Large intestine (tissue), 3 donors: ENCODE data around the gene DYSF. TPM values are rescaled to one million over a fixed set of nuclear protein-coding genes. Genes with fewer than 3 reads are reported as not detected.

Source experiments
- DNase-seq, 2 donors: peaks; one replicate each; pipeline versions ENCODE4 v3.0.0 to v3.0.0-alpha.2; 2013
- H3K27ac ChIP-seq: one replicate; pipeline ENCODE4 v1.5.1; 2013; ENCODE audit warnings: low read length
- H3K27me3 ChIP-seq: 2 replicates; pipeline ENCODE4 v1.6.1; 2013; ENCODE audit warnings: low read length; ENCODE audit not compliant: control insufficient read depth, insufficient read depth
- H3K36me3 ChIP-seq: 2 replicates; pipeline ENCODE4 v1.6.1; 2013; ENCODE audit warnings: low read length; ENCODE audit not compliant: control insufficient read depth, insufficient read depth
- H3K4me1 ChIP-seq: one replicate; pipeline ENCODE4 v1.6.1; 2013; ENCODE audit warnings: low read length; ENCODE audit not compliant: control insufficient read depth, insufficient read depth
- H3K4me3 ChIP-seq: one replicate; pipeline ENCODE4 v1.5.1; 2013; ENCODE audit warnings: low read length
- H3K9me3 ChIP-seq: one replicate; pipeline ENCODE4 v1.6.1; 2013; ENCODE audit warnings: mild to moderate bottlenecking, low read depth, low read length, moderate library complexity; ENCODE audit not compliant: control insufficient read depth
- WGBS: methylation state at CpG from one replicate; pipeline ENCODE4 v1.1.5; 2013; ENCODE audit warnings: low lambda C conversion rate; ENCODE audit not compliant: insufficient coverage; 5-methylcytosine and 5-hydroxymethylcytosine counted together
- polyA plus RNA-seq: library from polyadenylated mRNA; unstranded; fragments of 120-200 nt; gene quantifications from one replicate; pipeline ENCODE4 v1.2.1, GENCODE V29; 2013

The DYSF gene
- polyA plus RNA-seq, 1 donor, result 6.3 TPM

DNA sequence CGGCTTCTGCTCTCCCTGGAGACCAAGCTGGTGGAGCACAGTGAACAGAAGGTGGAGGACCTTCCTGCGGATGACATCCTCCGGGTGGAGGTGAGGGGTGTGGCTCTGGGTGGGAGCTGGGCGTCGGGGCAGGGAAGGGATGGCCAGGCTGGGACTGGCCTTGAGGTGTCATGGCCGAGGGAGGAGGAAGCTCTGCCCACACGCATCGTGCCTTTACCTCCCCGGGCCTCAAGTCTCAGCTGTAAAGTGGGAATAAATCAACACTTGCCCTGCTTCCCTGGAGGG, 98.2 kb downstream of the DYSF start:
- Histone ChIP-seq H3K9me3 (peaks cover 2% of the 10 kb centered on the region), H3K4me1 (peaks cover 18% of the 10 kb centered on the region), H3K36me3 (no peaks in the 10 kb centered on the region), H3K4me3 (no peak overlapping the region), H3K27me3 (peaks cover 5% of the 10 kb centered on the region), H3K27ac (no peak overlapping the region)
- no peak for DNase-seq
- whole genome bisulfite sequencing, result 100% methylated on average over 1 of the region's 9 CpGs

DNA sequence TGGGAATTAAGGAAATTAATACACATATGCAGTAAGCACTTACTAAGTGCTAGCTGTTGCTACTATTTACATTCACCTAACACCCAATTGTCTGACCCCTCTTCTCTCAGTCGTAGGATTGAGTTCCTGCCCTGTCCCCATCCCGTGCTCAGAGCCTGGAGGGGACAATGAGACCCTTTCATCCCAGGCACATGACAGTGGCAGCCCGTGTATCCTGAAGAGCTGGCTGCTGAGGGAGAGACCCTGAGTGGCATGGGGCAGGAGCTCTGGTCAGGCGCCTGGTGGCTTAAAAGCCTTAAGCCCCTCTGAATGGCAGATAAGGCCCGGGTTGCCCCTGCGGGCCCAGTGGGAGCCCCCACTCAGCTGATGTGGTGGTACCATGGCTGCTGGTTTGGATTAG, 99.0 kb downstream of the DYSF start:
- Histone ChIP-seq H3K27me3 (no peaks in the 10 kb centered on the region), H3K4me3 (no peak overlapping the region), H3K4me1 (peaks cover 18% of the 10 kb centered on the region), H3K27ac (no peak overlapping the region), H3K9me3 (no peaks in the 10 kb centered on the region), H3K36me3 (no peaks in the 10 kb centered on the region)
- DNase-seq, result no peak
- WGBS, result no CpG with 5 or more reads among the region's 6 CpGs

- no CpG with 5 or more reads among the region's 15 CpGs for WGBS
- Histone ChIP-seq H3K4me1 (peaks cover 18% of the 10 kb centered on the region), H3K9me3 (no peaks in the 10 kb centered on the region), H3K4me3 (no peak overlapping the region), H3K27me3 (no peaks in the 10 kb centered on the region), H3K27ac (no peak overlapping the region), H3K36me3 (no peaks in the 10 kb centered on the region)
- no peak for DNase-seq
These were observed 99.5 kb downstream of the DYSF start for GRCh38 chr2:71552861-71553301.

GRCh38 chr2:71554028-71554705, 100.8 kb downstream of the DYSF start:
- H3K27me3 ChIP-seq, result no peaks in the 10 kb centered on the region
- 100% methylated on average over 1 of the region's 9 CpGs for WGBS
- no peaks in the 10 kb centered on the region for H3K9me3 ChIP-seq
- no peaks in the 10 kb centered on the region for H3K36me3 ChIP-seq
- no peak overlapping the region for H3K27ac ChIP-seq
- H3K4me3 ChIP-seq, result no peak overlapping the region
- peaks cover 14% of the 10 kb centered on the region for H3K4me1 ChIP-seq
- no peak for DNase-seq

DNA sequence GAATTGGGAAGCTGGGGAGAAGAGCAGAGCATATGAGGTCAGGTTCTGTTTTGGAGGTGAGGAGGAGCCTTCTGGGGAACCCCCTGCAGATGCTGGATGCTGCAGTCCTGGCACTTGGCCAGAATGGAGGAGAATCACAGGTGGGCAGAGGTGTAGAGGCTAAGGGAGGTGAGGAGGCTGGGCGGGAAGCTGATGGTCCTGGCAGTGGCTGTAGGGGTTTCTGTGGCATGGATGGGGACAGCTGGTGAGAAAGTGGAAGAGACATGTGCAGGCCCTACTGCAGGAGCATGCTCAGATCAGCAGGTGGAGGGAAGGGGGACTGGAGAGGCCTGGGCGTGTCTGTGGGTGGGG, 101.3 kb downstream of the DYSF start:
- no peak overlapping the region for H3K27ac ChIP-seq
- H3K27me3 ChIP-seq, result no peaks in the 10 kb centered on the region
- no peaks in the 10 kb centered on the region for H3K9me3 ChIP-seq
- no CpG with 5 or more reads among the region's 2 CpGs for WGBS
- no peak for DNase-seq
- no peak overlapping the region for H3K4me3 ChIP-seq
- H3K36me3 ChIP-seq, result no peaks in the 10 kb centered on the region
- peaks cover 15% of the 10 kb centered on the region for H3K4me1 ChIP-seq

DNA sequence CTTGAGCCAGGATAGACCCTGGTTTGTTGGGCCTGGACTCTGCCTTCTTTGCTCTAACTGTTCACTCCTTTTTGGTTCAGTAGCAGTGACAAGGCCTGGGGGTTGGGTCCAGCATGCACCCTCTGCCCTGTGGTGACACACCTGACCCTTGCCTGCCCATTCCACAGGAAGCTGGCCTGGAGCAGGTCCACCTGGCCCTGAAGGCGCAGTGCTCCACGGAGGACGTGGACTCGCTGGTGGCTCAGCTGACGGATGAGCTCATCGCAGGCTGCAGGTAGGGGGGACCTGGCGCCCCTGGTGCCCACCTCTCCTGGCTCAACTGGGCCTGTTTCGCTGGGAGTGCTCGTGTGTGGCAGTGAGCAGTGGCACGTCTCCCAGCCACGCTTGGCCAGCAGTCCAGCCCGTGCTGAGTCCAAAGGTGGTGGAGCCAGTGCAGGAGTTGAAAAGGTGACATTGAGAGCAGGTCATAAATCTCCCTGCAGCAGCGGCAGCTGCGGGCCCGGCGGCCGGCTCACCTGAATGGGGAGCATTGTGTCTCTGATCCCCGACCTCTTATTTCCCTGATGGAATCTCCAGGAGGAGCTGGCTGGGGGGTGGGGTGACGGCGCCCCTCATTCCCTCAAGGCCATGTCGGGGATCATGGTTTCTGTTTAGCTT, 102.6 kb downstream of the DYSF start:
- Histone ChIP-seq H3K36me3 (no peaks in the 10 kb centered on the region), H3K27ac (peak overlapping the region; percentile 16), H3K4me1 (peaks cover 18% of the 10 kb centered on the region), H3K9me3 (no peaks in the 10 kb centered on the region), H3K4me3 (no peak overlapping the region), H3K27me3 (no peaks in the 10 kb centered on the region)
- no CpG with 5 or more reads among the region's 21 CpGs for WGBS
- peak; percentile 54 to 81 for DNase-seq

GRCh38 chr2:71556692-71557250, 103.4 kb downstream of the DYSF start:
- no peak for DNase-seq
- peak overlapping the region; percentile 16 for H3K27ac ChIP-seq
- no peaks in the 10 kb centered on the region for H3K9me3 ChIP-seq
- no peaks in the 10 kb centered on the region for H3K36me3 ChIP-seq
- no peak overlapping the region for H3K4me3 ChIP-seq
- H3K27me3 ChIP-seq, result no peaks in the 10 kb centered on the region
- H3K4me1 ChIP-seq, result peaks cover 18% of the 10 kb centered on the region
- WGBS, result 100% methylated on average over 1 of the region's 5 CpGs

GRCh38 chr2:71557321-71557720, 104.0 kb downstream of the DYSF start:
- peaks cover 18% of the 10 kb centered on the region for H3K4me1 ChIP-seq
- DNase-seq, result no peak
- no CpG with 5 or more reads among the region's 6 CpGs for WGBS
- no peaks in the 10 kb centered on the region for H3K27me3 ChIP-seq
- H3K4me3 ChIP-seq, result no peak overlapping the region
- H3K27ac ChIP-seq, result no peak overlapping the region
- no peaks in the 10 kb centered on the region for H3K9me3 ChIP-seq
- H3K36me3 ChIP-seq, result no peaks in the 10 kb centered on the region

DNA sequence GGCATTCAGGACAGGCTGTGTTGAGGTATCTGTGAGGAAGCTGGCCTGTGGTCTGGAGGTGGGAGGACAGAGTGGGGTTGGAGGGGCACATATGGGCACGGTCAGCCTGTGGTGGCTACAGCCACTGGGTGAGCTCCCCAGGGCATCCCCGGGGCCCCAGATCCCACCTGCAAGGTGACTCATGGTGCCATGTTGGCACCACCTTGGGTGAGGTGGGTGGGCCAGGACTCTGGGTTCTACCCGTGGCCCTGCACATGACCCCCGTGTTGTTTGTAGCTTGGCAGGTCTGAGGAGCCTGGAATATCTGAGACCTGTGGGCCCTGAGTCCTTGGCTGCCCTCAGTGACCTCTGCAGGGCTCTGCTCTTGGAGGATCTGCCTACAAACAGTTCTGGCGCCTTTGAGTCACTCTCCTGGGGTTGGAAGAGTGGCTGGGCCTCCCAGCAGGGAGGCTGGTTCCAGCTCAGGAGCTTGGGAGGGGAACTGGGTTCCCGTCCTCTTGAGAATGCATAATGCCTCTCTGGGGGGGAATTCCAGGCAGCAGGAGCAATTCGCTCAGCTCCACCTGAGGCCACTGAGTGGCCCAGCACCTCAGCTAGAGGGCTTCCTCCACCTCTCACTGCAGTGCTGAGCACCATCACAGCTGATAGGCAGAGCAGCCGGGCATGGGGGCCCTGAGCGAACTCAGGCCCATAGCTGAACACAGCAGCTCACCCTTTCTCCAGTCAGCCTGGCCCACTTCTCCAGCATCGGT, 105.1 kb downstream of the DYSF start:
- Histone ChIP-seq H3K4me1 (peaks cover 18% of the 10 kb centered on the region), H3K27me3 (no peaks in the 10 kb centered on the region), H3K27ac (no peak overlapping the region), H3K9me3 (no peaks in the 10 kb centered on the region), H3K4me3 (no peak overlapping the region), H3K36me3 (no peaks in the 10 kb centered on the region)
- DNase-seq, result no peak
- WGBS, result 60% methylated on average over 1 of the region's 10 CpGs

DNA sequence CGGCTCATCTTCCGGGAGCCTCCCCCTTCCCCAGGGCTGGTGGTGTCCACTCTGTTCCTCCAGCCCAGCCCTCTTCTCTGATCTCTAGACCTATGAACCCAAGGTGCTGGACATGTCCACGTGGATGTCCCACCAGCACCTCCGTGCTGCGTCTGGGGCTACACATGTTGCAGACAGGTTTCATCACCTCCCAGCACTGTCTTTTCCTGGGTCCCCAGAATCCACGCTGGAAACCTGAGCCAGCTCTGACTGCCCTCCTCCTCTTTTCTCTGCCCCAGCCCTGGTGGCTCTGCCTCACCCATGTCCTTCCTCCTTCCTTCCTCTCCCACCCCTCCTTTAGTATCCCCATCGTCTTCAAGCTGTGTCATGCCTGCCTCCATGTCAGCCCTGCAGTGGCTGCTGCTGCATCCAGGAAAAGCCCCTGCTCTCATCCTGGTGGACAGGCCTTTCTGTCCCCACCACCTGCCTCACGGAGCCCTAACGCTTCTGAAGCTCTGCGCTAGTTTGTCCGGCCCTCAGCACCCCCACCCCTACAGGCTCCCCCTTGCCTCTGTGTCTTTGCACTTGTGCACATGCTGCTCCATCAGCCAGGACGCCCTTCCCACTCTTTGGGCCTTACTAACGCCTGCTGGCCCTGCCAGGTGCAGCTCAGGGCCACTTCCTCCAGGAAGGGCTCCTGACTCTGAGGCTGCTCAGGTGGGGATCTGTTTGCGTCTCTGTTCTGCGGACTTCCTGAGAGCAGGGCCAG, 105.9 kb downstream of the DYSF start:
- no peaks in the 10 kb centered on the region for H3K27me3 ChIP-seq
- H3K27ac ChIP-seq, result no peak overlapping the region
- 90% methylated on average over 2 of the region's 15 CpGs for WGBS
- no peaks in the 10 kb centered on the region for H3K36me3 ChIP-seq
- peaks cover 18% of the 10 kb centered on the region for H3K4me1 ChIP-seq
- DNase-seq, result no peak
- no peaks in the 10 kb centered on the region for H3K9me3 ChIP-seq
- no peak overlapping the region for H3K4me3 ChIP-seq
